ENCODE data around the gene HES7.
"Not testable (repeated sequence)": the region's sequence is repeated elsewhere in the genome, so short reads cannot be mapped to it uniquely, and the experiment has no call there.

Gene HES7

DNA sequence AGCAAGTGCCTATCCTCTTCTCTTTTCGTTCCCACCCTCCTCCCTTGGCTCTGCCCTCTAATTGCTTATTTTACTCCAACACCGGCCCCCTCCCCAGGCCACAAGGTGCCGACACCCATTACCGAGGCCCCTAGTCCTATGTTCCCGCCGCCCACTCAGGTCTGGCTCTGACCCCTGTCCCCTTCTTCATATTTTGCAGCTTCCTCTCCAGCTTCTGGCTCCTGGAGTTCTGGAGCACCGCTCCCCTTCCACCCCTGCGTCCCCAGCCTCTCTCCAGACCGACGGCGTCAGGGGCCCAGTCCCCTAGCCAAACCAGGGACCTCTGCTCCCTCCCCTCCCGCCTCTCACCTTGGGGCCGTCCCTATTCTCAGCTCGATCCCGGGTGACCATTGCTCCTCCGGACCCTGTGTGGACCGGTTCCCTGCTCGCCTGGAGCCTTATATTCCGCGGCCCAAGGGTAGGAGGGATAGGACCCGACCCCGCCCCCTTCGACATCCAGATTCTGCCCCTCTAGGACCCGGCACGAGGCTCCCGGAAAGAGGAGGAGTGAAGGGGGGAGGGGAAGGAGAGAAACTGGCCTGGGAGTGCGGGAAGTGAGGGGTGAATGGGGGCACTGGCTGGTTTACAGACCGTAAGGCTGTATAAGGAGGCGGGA is at the start of gene HES7:
Gene HES7, minus strand, starts transcription at position 412 of the 655 bp plus-strand sequence. Its CDS starts 22 bp downstream, at position 390.
- TF ChIP-seq, protein P1, sequence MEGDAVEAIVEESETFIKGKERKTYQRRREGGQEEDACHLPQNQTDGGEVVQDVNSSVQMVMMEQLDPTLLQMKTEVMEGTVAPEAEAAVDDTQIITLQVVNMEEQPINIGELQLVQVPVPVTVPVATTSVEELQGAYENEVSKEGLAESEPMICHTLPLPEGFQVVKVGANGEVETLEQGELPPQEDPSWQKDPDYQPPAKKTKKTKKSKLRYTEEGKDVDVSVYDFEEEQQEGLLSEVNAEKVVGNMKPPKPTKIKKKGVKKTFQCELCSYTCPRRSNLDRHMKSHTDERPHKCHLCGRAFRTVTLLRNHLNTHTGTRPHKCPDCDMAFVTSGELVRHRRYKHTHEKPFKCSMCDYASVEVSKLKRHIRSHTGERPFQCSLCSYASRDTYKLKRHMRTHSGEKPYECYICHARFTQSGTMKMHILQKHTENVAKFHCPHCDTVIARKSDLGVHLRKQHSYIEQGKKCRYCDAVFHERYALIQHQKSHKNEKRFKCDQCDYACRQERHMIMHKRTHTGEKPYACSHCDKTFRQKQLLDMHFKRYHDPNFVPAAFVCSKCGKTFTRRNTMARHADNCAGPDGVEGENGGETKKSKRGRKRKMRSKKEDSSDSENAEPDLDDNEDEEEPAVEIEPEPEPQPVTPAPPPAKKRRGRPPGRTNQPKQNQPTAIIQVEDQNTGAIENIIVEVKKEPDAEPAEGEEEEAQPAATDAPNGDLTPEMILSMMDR (IDR thresholded peaks at IDR 0.05; ENCODE audit: insufficient read depth, missing control alignments), result no peak
- no peak for DNase-seq (ENCODE audit: insufficient read length, low spot score)
- no peak for FAIRE-seq

DNA sequence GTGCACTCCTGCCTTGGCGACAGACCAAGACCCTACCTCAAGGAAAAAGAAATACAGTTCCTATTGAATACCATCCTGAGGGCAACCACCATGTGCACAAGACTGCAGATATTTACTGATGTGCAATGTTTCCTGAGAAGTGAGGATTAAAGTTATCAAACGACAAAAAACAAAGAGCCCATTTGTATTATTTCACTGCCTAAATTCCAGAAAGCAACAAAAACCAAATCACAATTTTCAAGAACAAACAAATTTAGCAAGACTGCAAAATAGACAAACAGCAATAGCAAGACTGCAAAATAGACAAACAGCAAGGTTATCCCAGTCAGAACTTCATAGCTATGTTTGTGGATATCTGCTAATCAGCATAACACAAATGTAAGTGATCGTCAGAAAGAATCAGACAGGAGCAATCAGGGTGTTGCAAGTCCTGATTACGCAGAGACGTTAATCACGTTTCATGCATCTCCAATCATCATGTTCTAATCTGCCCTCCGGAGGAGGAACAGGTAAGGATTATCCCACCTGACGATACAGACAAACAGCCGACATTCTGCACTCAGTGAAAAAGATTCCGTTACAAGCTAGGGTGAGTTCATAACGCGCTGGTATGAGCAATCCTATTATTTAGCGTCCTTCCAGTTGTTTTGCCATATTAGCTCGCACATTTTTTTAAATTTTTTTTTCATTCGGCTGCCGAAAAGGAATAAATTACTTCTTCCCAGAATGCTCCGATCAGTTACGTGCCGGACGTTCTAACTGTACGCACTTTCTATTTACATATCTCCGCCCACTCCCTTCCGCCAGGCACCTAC is 49.4 kb upstream of the HES7 start:
- no peak for DNase-seq (ENCODE audit: insufficient read length, low spot score)
- peak; percentile 53 for FAIRE-seq
- TF ChIP-seq, protein P1 (IDR thresholded peaks at IDR 0.05; ENCODE audit: insufficient read depth, missing control alignments), result no peak

DNA sequence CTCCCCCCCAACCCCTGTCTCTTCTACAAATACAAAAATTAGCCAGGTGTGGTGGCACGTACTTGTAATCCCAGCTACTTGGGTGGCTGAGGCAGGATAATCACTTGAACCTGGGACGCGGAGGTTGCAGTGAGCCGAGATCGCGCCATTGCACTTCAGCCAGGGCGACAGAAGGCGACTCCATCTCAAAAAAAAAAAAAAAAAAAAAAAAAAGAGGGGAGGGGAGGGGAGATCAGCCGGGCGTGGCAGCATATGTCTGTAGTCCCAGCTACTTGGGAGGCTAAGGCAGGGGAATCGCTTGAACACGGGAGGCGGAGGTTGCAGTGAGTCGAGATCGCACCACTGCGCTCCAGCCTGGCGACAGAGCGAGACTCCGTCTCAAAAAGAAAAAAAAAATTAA is 46.3 kb upstream of the HES7 start:
- not testable (repeated sequence) for DNase-seq (ENCODE audit: insufficient read length, low spot score); FAIRE-seq

DNA sequence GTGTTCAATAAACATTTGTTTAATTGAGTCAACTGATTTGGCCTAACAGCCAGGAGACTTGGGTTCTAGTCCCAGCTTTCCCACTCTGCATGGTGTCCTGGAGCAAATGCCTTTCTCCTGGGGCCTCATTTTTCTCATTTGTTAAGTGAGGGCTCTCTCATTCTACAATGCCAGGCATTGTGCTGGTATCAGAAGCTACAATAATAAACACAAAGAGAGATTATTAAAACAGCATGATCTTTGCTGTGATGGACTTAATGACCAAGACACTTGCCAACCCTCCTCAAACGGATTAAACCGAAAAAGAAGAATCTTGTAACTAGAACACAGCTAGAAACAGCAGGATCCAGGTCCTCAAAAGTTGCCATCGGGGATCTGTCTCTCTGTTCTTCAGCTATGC is 43.6 kb upstream of the HES7 start:
- DNase-seq (ENCODE audit: insufficient read length, low spot score) (no peak), FAIRE-seq (no peak)
- TF ChIP-seq, protein P1 (IDR thresholded peaks at IDR 0.05; ENCODE audit: insufficient read depth, missing control alignments), result no peak

DNA sequence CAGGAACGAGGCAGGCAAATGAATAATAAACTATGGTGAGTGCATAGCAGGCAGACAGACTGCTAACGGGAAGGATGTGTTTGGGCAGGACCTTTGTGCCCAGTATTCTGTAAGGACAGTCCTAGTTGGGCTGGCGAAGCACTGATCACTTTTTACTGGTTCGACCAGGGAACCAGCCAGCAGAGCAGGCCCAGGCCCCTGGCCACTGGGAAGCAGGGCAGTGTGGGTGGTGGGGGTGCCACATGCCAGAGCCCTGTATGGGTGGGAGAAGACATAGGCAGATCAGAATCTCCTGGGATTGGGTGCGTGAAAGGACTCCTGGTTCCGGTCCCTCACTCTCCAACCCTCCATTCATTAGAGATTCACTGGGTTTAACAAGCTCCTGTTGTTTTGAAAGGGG is 42.8 kb upstream of the HES7 start:
- TF ChIP-seq, protein P1 (IDR thresholded peaks at IDR 0.05; ENCODE audit: insufficient read depth, missing control alignments), result no peak
- FAIRE-seq (no peak), DNase-seq (ENCODE audit: insufficient read length, low spot score) (no peak)

DNA sequence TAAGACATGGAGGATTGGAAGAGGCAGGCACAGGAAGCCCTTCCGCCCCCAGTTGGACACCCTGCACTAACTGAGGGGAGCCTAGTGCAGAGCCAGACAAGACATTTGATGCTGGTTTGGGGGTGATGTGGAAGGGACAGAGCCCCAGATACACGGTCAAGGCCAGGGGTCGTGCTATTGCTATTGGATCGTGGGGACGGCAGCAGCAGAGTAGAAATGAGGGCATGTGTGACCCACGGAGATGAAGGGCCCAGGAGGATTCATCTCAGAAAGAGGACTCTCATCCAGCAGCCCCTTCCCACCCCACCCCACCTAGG is 40.9 kb upstream of the HES7 start:
- TF ChIP-seq, protein P1 (IDR thresholded peaks at IDR 0.05; ENCODE audit: insufficient read depth, missing control alignments), result no peak
- FAIRE-seq (no peak), DNase-seq (ENCODE audit: insufficient read length, low spot score) (no peak)

DNA sequence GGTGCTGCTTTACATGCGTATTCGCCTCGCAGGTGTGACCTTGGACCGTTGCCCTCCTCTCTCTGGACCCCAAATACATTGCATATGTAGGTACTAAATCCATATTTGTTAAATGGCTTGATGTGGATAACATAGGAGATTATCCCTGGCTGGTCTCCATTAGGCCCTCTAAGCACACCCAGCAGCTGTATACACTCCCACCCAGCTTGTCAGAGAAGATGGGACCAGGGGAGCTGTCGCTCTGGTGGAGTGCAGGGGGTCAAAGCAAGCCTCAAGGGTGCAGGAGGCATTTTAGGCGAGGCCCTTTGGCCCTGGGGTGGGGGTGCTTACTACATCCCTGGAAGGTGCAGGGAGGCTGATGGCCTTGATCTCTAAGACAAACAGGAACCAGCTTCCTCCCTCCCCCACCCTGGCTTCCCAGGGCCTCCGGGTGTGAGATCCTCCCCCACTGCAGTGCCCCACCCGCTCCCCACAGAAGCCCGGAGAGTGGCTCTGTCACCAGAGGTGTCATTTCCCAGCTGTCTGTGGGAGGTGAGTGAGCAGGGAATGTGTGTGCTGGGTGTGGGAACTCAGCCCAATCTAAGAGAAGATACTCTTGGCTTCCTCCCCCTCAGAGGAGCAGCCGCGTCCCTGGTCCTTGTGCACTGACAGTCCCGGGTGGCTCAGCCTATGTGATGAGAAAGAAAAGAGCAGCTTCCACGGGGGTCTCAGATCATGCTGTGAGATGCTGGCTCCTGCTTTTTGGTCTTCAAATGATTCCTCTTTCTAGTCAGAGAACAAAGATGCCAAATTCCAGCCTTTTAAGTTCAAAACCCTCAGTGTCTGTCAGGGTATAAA is 40.3 kb upstream of the HES7 start:
- FAIRE-seq, result peak; percentile 38
- TF ChIP-seq, protein P1 (IDR thresholded peaks at IDR 0.05; ENCODE audit: insufficient read depth, missing control alignments), result no peak
- peak; percentile 65 for DNase-seq (ENCODE audit: insufficient read length, low spot score)

Measured in D721Med (cell line).